HepG2 (cell line): ENCODE data around the gene IRX2. TPM values are rescaled to one million over a fixed set of nuclear protein-coding genes. Genes with fewer than 3 reads are reported as not detected.

Source experiments
- ATAC-seq: fragments of 200-7000 bp; cut with Tn5 transposase; 3 replicates; pipeline ENCODE4 v1.9.1; 2020; ENCODE audit warnings: mild to moderate bottlenecking, moderate library complexity
- BruUV-seq: library from RNA; stranded (reverse); fragments of 400-500 nt; replicated peaks from 2 replicates; lab custom pipeline; 2021; lab: Mats Ljungman, UMichigan
- CTCF ChIA-PET: fragments of 300-600 bp; formaldehyde crosslinking; extraction: SDS; loops from one replicate; lab custom pipeline; 2021; ENCODE audit warnings: low total read pairs, inconsistent platforms, low intra/inter-chr PET ratio; lab: Yijun Ruan, JAX
- POLR2A ChIA-PET: fragments of 350-600 bp; sonication (Branson Sonifier 250); formaldehyde crosslinking; loops from one replicate; lab custom pipeline; 2020; ENCODE audit warnings: antibody characterized with exemption, inconsistent platforms; lab: Yijun Ruan, JAX
- DNase-seq: peaks from one replicate; pipeline ENCODE4 v3.0.0-alpha.2; 2015; ENCODE audit warnings: low spot score
- FAIRE-seq: peaks from 3 replicates; lab custom pipeline; 2011; peaks lifted over from hg19 to GRCh38; lab: Jason Lieb, UNC
- H2AFZ ChIP-seq: one replicate; pipeline ENCODE4 v1.6.1; 2011; ENCODE audit warnings: low read length, inconsistent platforms
- H3K27ac ChIP-seq: fragments of 300-600 bp; 3 replicates; pipeline ENCODE4 v1.8.0; 2011; ENCODE audit warnings: mixed run types, mild to moderate bottlenecking, mixed read lengths, low read length, inconsistent platforms; ENCODE audit not compliant: insufficient read depth; ENCODE audit errors: extremely low read length
- H3K27me3 ChIP-seq, 2 experiments: fragments of 200-600 bp in 1 of 2; 2 replicates in 1 of 2; 3 replicates in 1 of 2; pipeline versions ENCODE4 v1.6.0 to v1.8.0; 2011; ENCODE audit warnings: low read length in 2 of 2, mild to moderate bottlenecking in 2 of 2, moderate library complexity in 2 of 2, inconsistent platforms in 1 of 2; ENCODE audit not compliant: insufficient read depth in 2 of 2, control insufficient read depth in 1 of 2
- H3K36me3 ChIP-seq, 2 experiments: fragments of 200-600 bp in 1 of 2; replicated peaks in 1 of 2; 2 replicates in 1 of 2; 3 replicates in 1 of 2; pipeline versions ENCODE4 v1.5.1 to v1.8.0; 2011; ENCODE audit warnings: low read length in 2 of 2, inconsistent platforms in 1 of 2; ENCODE audit not compliant: insufficient read depth in 2 of 2, control insufficient read depth in 1 of 2
- H3K4me1 ChIP-seq: 2 replicates; pipeline ENCODE4 v1.5.1; 2012; ENCODE audit warnings: low read length, inconsistent platforms; ENCODE audit not compliant: insufficient read depth
- H3K4me2 ChIP-seq: 2 replicates; pipeline ENCODE4 v1.6.0; 2011; ENCODE audit warnings: low read depth, low read length, inconsistent platforms
- H3K4me3 ChIP-seq, 3 experiments: fragments of 200-600 bp in 1 of 3; sonication (generic), shearing (Covaris generic) in 1 of 3; replicated peaks in 1 of 3; 2 replicates each; pipeline ENCODE4 v1.5.1; 2011 to 2016; ENCODE audit warnings: low read length in 3 of 3, inconsistent platforms in 2 of 3, low read depth in 2 of 3, mild to moderate bottlenecking in 2 of 3, control low read depth in 1 of 3, mixed read lengths in 1 of 3; ENCODE audit not compliant: insufficient read depth in 1 of 3
- H3K79me2 ChIP-seq: one replicate; pipeline ENCODE4 v1.6.1; 2011; ENCODE audit warnings: low read length, inconsistent platforms; ENCODE audit not compliant: insufficient read depth
- H3K9ac ChIP-seq: 2 replicates; pipeline ENCODE4 v1.6.0; 2011; ENCODE audit warnings: mild to moderate bottlenecking, low read depth, low read length, inconsistent platforms; ENCODE audit not compliant: insufficient read depth
- H3K9me3 ChIP-seq: 2 replicates; pipeline ENCODE4 v1.5.1; 2012; ENCODE audit warnings: mild to moderate bottlenecking, low read length
- H4K20me1 ChIP-seq: 2 replicates; pipeline ENCODE4 v1.6.0; 2011; ENCODE audit warnings: inconsistent platforms, mild to moderate bottlenecking, low read length, moderate library complexity; ENCODE audit not compliant: insufficient read depth
- CBFB ChIP-seq: sonication (generic); formaldehyde crosslinking; IDR thresholded peaks from 2 replicates; pipeline ENCODE4 v1.4.0; 2020; ENCODE audit warnings: missing genetic modification reagents
- CBX5 ChIP-seq: sonication (generic); formaldehyde crosslinking; IDR thresholded peaks from 2 replicates; pipeline ENCODE4 v1.4.0; 2020; ENCODE audit warnings: missing genetic modification reagents, borderline replicate concordance
- EED ChIP-seq: sonication (generic); formaldehyde crosslinking; IDR thresholded peaks from 2 replicates; pipeline ENCODE4 v1.5.0; 2020; ENCODE audit warnings: mild to moderate bottlenecking, missing genetic modification reagents
- MBD4 ChIP-seq: IDR thresholded peaks from 2 replicates; pipeline ENCODE4 v1.6.1; 2012; ENCODE audit warnings: low read length, inconsistent platforms, borderline replicate concordance
- NPAS2 ChIP-seq: sonication (generic); formaldehyde crosslinking; IDR thresholded peaks from 2 replicates; pipeline ENCODE4 v1.8.0; 2022; ENCODE audit warnings: mild to moderate bottlenecking, missing genetic modification reagents, borderline replicate concordance
- SIX4 ChIP-seq: sonication (generic); formaldehyde crosslinking; IDR thresholded peaks from 2 replicates; pipeline ENCODE4 v1.4.0; 2020; ENCODE audit warnings: missing genetic modification reagents
- TEAD2 ChIP-seq: sonication (generic); formaldehyde crosslinking; IDR thresholded peaks from 2 replicates; pipeline ENCODE4 v1.9.0; 2021; ENCODE audit warnings: missing genetic modification reagents
- ZNF12 ChIP-seq: sonication (generic); formaldehyde crosslinking; IDR thresholded peaks from 2 replicates; pipeline ENCODE4 v1.5.0; 2020; ENCODE audit warnings: missing genetic modification reagents
- ZNF749 ChIP-seq: sonication (generic); formaldehyde crosslinking; IDR thresholded peaks from 2 replicates; pipeline ENCODE4 v1.8.0; 2022; ENCODE audit warnings: mild to moderate bottlenecking, missing genetic modification reagents, moderate library complexity, borderline replicate concordance
- WGBS: methylation state at CpG from one replicate; pipeline ENCODE4 v1.1.6; 2017; ENCODE audit warnings: low lambda C conversion rate; 5-methylcytosine and 5-hydroxymethylcytosine counted together
- in situ Hi-C: cut with HindIII; loops from 2 replicates; pipeline ENCODE4 v1.10.0; 2017; ENCODE audit warnings: low pct_unique_long_range_greater_than_20kb; ENCODE audit not compliant: extremely low pct_ligation_motif_present
- intact Hi-C: fragments of 100-400 bp; cut with micrococcal nuclease; formaldehyde crosslinking; loops from one replicate; pipeline ENCODE4 v1.10.0; 2022; ENCODE audit not compliant: unreplicated experiment
- polyA plus RNA-seq, 8 experiments: library from polyadenylated mRNA; depleted of rRNA in 3 of 8; stranded (reverse) in 7 of 8; unstranded in 1 of 8; fragments of >200 nt; fragmentation: Illumina TruSeq in 4 of 8; extraction: Trizol in 4 of 8; gene quantifications; 2 replicates each; pipeline versions ENCODE4 v1.2.1 to v1.2.3, GENCODE V29; 2011 to 2016; ENCODE audit warnings: low read depth in 4 of 8, missing spikeins in 1 of 8, mixed read lengths in 1 of 8; ENCODE audit not compliant: insufficient read depth in 1 of 8
- total RNA-seq, 5 experiments: library from RNA; depleted of rRNA; stranded (reverse); fragments of >200 nt; fragmentation: Illumina TruSeq; extraction: Trizol; gene quantifications; 2 replicates each; pipeline ENCODE4 v1.2.3, GENCODE V29; 2016; ENCODE audit warnings: low read depth in 1 of 5

IRX2 gene
- total and polyA plus RNA-seq, 2 of the 13 experiments (the other 11 are each of a cell fraction or from before 2014, with no cell fraction given) = not detected

DNA sequence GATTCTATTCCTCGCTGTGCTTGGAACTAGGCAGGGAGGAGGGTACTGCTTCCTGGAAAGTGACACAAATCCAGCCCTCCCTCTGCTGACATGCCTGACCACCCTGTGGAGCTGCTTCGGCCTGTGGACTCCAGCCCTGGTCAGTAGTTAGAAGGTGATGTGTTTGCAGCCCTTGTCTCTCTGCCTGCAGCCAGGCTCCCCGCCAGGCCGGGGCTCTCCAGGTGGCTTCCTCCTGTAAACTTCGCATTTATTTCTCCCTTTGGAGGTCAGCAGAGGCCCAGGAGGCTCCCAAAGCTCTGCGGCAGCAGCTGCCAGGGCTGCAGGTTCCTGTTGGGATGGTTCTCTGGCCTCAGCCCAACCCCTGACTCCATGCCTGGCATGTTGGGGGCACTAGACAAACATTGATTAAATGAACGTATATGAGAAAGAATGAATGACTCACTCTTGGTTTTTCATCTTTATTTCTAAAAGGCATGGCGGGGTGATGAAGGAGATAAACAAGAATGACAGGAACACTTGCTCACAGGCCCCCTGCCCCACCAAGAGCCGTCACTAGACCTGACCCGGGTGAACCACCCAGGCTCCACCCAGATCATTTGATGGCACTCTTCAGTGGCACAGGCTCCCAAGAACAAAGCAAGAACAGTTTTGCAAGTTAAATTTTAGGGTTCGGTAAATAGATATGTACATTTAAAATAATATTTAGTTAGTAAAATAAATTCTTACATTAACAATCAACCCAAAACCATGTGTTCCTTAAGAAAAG, 8.4 kb upstream of the IRX2 start:
- Histone ChIP-seq H3K27me3 (peaks cover 1 to 37% of the 10 kb centered on the region in 2 experiments; a peak in 4 of 5 replicates), H3K4me2 (no peak overlapping the region), H3K4me1 (no peaks in the 10 kb centered on the region), H3K36me3 (no peaks in the 10 kb centered on the region), H3K9me3 (no peaks in the 10 kb centered on the region), H2AFZ (no peak overlapping the region), H3K9ac (no peak overlapping the region), H4K20me1 (no peaks in the 10 kb centered on the region), H3K4me3 (no peak overlapping the region), H3K27ac (no peak overlapping the region), H3K79me2 (no peaks in the 10 kb centered on the region)
- ATAC-seq (no peak), DNase-seq (no peak), FAIRE-seq (no peak)
- in situ Hi-C loops = no loop called here
- intact Hi-C loops = no loop called here
- POLR2A ChIA-PET = no interaction called here
- no peak for TF ChIP-seq EED (CRISPR knock-in tag)
- TF ChIP-seq ZNF12 = no peak
- TF ChIP-seq MBD4 = no peak
- TF ChIP-seq TEAD2 (CRISPR knock-in tag) = no peak
- TF ChIP-seq CBFB = no peak
- CTCF ChIA-PET = no interaction called here
- WGBS = 16% methylated on average over 6 of the region's 11 CpGs
- no TSS peak for BruUV-seq

DNA sequence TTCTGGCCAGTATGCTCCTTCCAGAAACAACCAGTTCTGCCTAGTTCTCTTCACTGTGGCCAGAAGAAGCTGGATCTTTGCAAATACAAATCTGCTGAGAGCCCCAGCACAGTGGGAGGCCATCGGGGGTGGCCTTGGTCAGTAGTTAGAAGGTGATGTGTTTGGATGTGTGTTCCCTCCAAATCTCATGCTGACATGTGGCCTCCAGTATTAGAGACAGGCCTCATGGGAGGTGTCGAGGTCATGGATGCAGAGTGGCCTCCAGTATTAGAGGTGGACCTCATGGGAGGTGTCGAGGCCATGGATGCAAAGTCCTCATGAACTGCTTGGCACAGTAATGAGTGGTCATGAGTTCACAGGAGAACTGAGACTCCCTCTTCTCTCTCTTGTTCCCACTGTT, 7.6 kb upstream of the IRX2 start:
- H3K79me2 ChIP-seq = no peaks in the 10 kb centered on the region
- H4K20me1 ChIP-seq = no peaks in the 10 kb centered on the region
- H2AFZ ChIP-seq = no peak overlapping the region
- no peak for FAIRE-seq
- CTCF ChIA-PET = no interaction called here
- POLR2A ChIA-PET = no interaction called here
- no peaks in the 10 kb centered on the region for H3K4me1 ChIP-seq
- no peaks in the 10 kb centered on the region for H3K9me3 ChIP-seq
- TF ChIP-seq ZNF749 = no peak
- no peak for TF ChIP-seq SIX4 (CRISPR knock-in tag)
- TF ChIP-seq NPAS2 (CRISPR knock-in tag) = no peak
- TF ChIP-seq CBX5 (CRISPR knock-in tag) = no peak
- ATAC-seq = no peak
- H3K27ac ChIP-seq = no peak overlapping the region
- no peaks in the 10 kb centered on the region for H3K36me3 ChIP-seq
- no peak overlapping the region for H3K9ac ChIP-seq
- WGBS = no CpG with 5 or more reads among the region's 3 CpGs
- intact Hi-C loops = no loop called here
- DNase-seq = no peak
- in situ Hi-C loops = no loop called here
- peaks cover 0 to 31% of the 10 kb centered on the region in 2 experiments; a peak in 3 of 5 replicates for H3K27me3 ChIP-seq
- no peak overlapping the region for H3K4me3 ChIP-seq
- H3K4me2 ChIP-seq = no peak overlapping the region
- no TSS peak for BruUV-seq
